ENCODE results near the gene RNASEH2B. TPM values are rescaled to one million over a fixed set of nuclear protein-coding genes. Genes with fewer than 3 reads are reported as not detected.

RNASEH2B gene
- polyA plus RNA-seq, 3 donors, result 30.9 to 71.5 (median 65.9) TPM

GRCh38 chr13:50950849-50951248 lies 41.3 kb downstream of the RNASEH2B start:
- Mint-ChIP-seq H3K27me3 (ENCODE audit: low read depth in 3 of 3) (peaks cover 0 to 2% (median 0%) of the 10 kb centered on the region in 3 donors), H3K9me3 (no peaks in the 10 kb centered on the region), H3K4me1 (peaks cover 2% of the 10 kb centered on the region), H3K36me3 (peaks cover 62 to 72% of the 10 kb centered on the region in 2 donors), H3K27ac (no peak overlapping the region), H3K4me3 (no peak overlapping the region)
- Histone ChIP-seq H3K4me2 (replicated peaks; ENCODE audit: extremely low read depth, low read length, poor library complexity, severe bottlenecking) (no peak overlapping the region), H3K4me1 (ENCODE audit: control insufficient read depth in 1 of 2, insufficient read depth in 2 of 2, low read length in 2 of 2) (no peaks in the 10 kb centered on the region), H3K79me2 (ENCODE audit: insufficient read depth, low read length) (peaks cover 6% of the 10 kb centered on the region), H3K27ac (ENCODE audit: low read depth in 1 of 2, low read length in 2 of 2) (no peak overlapping the region), H3K36me3 (replicated peaks in 1 of 2; ENCODE audit: control insufficient read depth in 1 of 2, insufficient read depth in 2 of 2, low read length in 2 of 2) (peaks cover 60 to 93% of the 10 kb centered on the region in 2 donors), H4K20me1 (ENCODE audit: insufficient read depth, low read length) (no peaks in the 10 kb centered on the region), H3K9me3 (replicated peaks in 1 of 2; ENCODE audit: control insufficient read depth in 1 of 2, insufficient read depth in 1 of 2, low read length in 2 of 2) (no peaks in the 10 kb centered on the region), H3K27me3 (ENCODE audit: control insufficient read depth in 2 of 2, insufficient read depth in 2 of 2, low read length in 2 of 2) (no peaks in the 10 kb centered on the region), H2AFZ (ENCODE audit: insufficient read depth, low read depth, low read length, poor library complexity, severe bottlenecking) (no peak overlapping the region), H3K9ac (ENCODE audit: insufficient read depth, low read length, poor library complexity, severe bottlenecking) (no peak overlapping the region), H3K4me3 (replicated peaks in 1 of 3; ENCODE audit: low read depth in 2 of 3, low read length in 3 of 3) (no peak overlapping the region)
- intact Hi-C loops (cut with micrococcal nuclease), result no loop called here
- no peak for DNase-seq
- no peak for TF ChIP-seq CTCF (IDR thresholded peaks at IDR 0.05)
- no CpG with 5 or more reads among the region's 3 CpGs for WGBS (ENCODE audit: insufficient coverage)

DNA sequence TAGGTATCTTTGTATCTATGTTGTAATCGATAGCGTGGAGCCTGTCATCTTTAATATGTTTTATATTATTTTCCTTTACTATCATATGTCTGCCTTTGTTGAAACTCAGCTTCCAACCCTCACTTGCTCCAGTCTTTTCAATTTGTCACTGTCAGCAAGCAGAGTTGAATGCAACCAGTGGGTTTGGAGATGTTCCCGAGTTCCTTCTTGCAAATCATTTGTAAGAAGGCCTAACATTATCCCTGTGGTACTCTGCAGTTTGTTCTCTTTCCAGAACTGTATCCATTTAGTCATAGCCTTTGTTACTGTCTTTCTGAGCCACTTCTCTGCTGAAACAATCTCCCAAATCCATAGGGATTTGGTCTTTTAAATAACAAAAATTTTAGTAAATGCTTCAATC lies 41.8 kb downstream of the RNASEH2B start:
- Histone ChIP-seq H3K36me3 (replicated peaks in 1 of 2; ENCODE audit: control insufficient read depth in 1 of 2, insufficient read depth in 2 of 2, low read length in 2 of 2) (peaks cover 58 to 94% of the 10 kb centered on the region in 2 donors), H2AFZ (ENCODE audit: insufficient read depth, low read depth, low read length, poor library complexity, severe bottlenecking) (no peak overlapping the region)
- H3K4me1 Mint-ChIP-seq, result peaks cover under 1% of the 10 kb centered on the region

More for the DNA sequence above, 41.8 kb downstream of the RNASEH2B start:
- Mint-ChIP-seq H3K4me3 (no peak overlapping the region), H3K9me3 (no peaks in the 10 kb centered on the region), H3K27ac (no peak overlapping the region), H3K36me3 (peaks cover 63 to 74% of the 10 kb centered on the region in 2 donors), H3K27me3 (ENCODE audit: low read depth in 3 of 3) (peaks cover 0 to 2% (median 0%) of the 10 kb centered on the region in 3 donors)
- WGBS (ENCODE audit: insufficient coverage), result 100% methylated on average over 1 of the region's 3 CpGs
- H3K4me1 ChIP-seq (ENCODE audit: control insufficient read depth in 1 of 2, insufficient read depth in 2 of 2, low read length in 2 of 2), result no peaks in the 10 kb centered on the region
- H3K27me3 ChIP-seq (ENCODE audit: control insufficient read depth in 2 of 2, insufficient read depth in 2 of 2, low read length in 2 of 2), result no peaks in the 10 kb centered on the region
- no peak for TF ChIP-seq CTCF (IDR thresholded peaks at IDR 0.05)
- H4K20me1 ChIP-seq (ENCODE audit: insufficient read depth, low read length), result no peaks in the 10 kb centered on the region
- H3K4me2 ChIP-seq (replicated peaks; ENCODE audit: extremely low read depth, low read length, poor library complexity, severe bottlenecking), result no peak overlapping the region
- intact Hi-C loops (cut with micrococcal nuclease), result no loop called here
- no peak for DNase-seq
- H3K79me2 ChIP-seq (ENCODE audit: insufficient read depth, low read length), result peaks cover 2% of the 10 kb centered on the region
- H3K9ac ChIP-seq (ENCODE audit: insufficient read depth, low read length, poor library complexity, severe bottlenecking), result no peak overlapping the region
- no peak overlapping the region for H3K4me3 ChIP-seq (replicated peaks in 1 of 3; ENCODE audit: low read depth in 2 of 3, low read length in 3 of 3)
- H3K9me3 ChIP-seq (replicated peaks in 1 of 2; ENCODE audit: control insufficient read depth in 1 of 2, insufficient read depth in 1 of 2, low read length in 2 of 2), result no peaks in the 10 kb centered on the region
- peak overlapping the region in 1 of 2 donors; percentile 38 for H3K27ac ChIP-seq (ENCODE audit: low read depth in 1 of 2, low read length in 2 of 2)

All from CD14-positive monocyte (primary cell).